ENCODE data around the gene TRIM29.
A peak's percentile ranks its signal among the peaks of the same experiment; 100 is the strongest.

Gene TRIM29

GRCh38 chr11:120130176-120130980, 7.5 kb downstream of the TRIM29 start:
- H2BK5ac ChIP-seq (ENCODE audit: low read depth, low read length, poor library complexity, severe bottlenecking) = no peak overlapping the region
- H2BK12ac ChIP-seq (ENCODE audit: low read length in 2 of 2) = no peak overlapping the region
- no peaks in the 10 kb centered on the region for H3K4me1 ChIP-seq (ENCODE audit: control insufficient read depth, insufficient read depth, low read depth, low read length)
- H4K8ac ChIP-seq (ENCODE audit: low read length) = no peak overlapping the region
- no peak overlapping the region for H3K9ac ChIP-seq (ENCODE audit: low read length)
- H3K4me2 ChIP-seq (ENCODE audit: low read length, poor library complexity, severe bottlenecking) = no peak overlapping the region
- H3K4ac ChIP-seq (ENCODE audit: low read depth in 1 of 2, low read length in 2 of 2) = no peak overlapping the region
- no peak overlapping the region for H2AK5ac ChIP-seq (ENCODE audit: low read length, severe bottlenecking)
- peaks cover 27 to 52% of the 10 kb centered on the region in 2 experiments for H3K27me3 ChIP-seq (ENCODE audit: control insufficient read depth in 1 of 2, insufficient read depth in 1 of 2, low read length in 2 of 2)
- no peaks in the 10 kb centered on the region for H3K36me3 ChIP-seq (ENCODE audit: control insufficient read depth in 1 of 2, insufficient read depth in 2 of 2, low read depth in 1 of 2, low read length in 2 of 2)
- H3K23ac ChIP-seq (ENCODE audit: low read length in 2 of 2) = no peak overlapping the region
- no peak overlapping the region for H3K18ac ChIP-seq (ENCODE audit: low read depth in 1 of 2, low read length in 2 of 2)
- H2BK120ac ChIP-seq (ENCODE audit: low read depth, low read length) = no peak overlapping the region
- H4K91ac ChIP-seq (ENCODE audit: low read length) = no peak overlapping the region
- no peak overlapping the region for H3K27ac ChIP-seq (ENCODE audit: low read length, poor library complexity, severe bottlenecking)
- H2AFZ ChIP-seq (ENCODE audit: low read depth, low read length) = no peak overlapping the region
- H3K4me3 ChIP-seq (ENCODE audit: insufficient read depth in 1 of 2, low read depth in 1 of 2, low read length in 2 of 2) = no peak overlapping the region
- WGBS = 81% methylated on average over 8 of the region's 8 CpGs
- no peaks in the 10 kb centered on the region for H3K79me1 ChIP-seq (replicated peaks; ENCODE audit: low read length, poor library complexity, severe bottlenecking)
- no peak for DNase-seq
- no peak overlapping the region for H3K14ac ChIP-seq (ENCODE audit: low read length in 2 of 2)
- no peaks in the 10 kb centered on the region for H3K9me3 ChIP-seq (ENCODE audit: control insufficient read depth, low read length)
- H2BK15ac ChIP-seq (ENCODE audit: low read depth, poor library complexity, severe bottlenecking) = no peak overlapping the region

- Histone ChIP-seq H2BK120ac (ENCODE audit: low read depth, low read length) (no peak overlapping the region), H3K27ac (ENCODE audit: low read length, poor library complexity, severe bottlenecking) (no peak overlapping the region), H3K4me3 (ENCODE audit: insufficient read depth in 1 of 2, low read depth in 1 of 2, low read length in 2 of 2) (no peak overlapping the region), H3K4ac (ENCODE audit: low read depth in 1 of 2, low read length in 2 of 2) (no peak overlapping the region), H2AFZ (ENCODE audit: low read depth, low read length) (no peak overlapping the region), H2BK12ac (ENCODE audit: low read length in 2 of 2) (no peak overlapping the region), H3K4me2 (ENCODE audit: low read length, poor library complexity, severe bottlenecking) (no peak overlapping the region), H3K14ac (ENCODE audit: low read length in 2 of 2) (no peak overlapping the region), H2BK5ac (ENCODE audit: low read depth, low read length, poor library complexity, severe bottlenecking) (no peak overlapping the region), H3K9me3 (ENCODE audit: control insufficient read depth, low read length) (no peaks in the 10 kb centered on the region), H2BK15ac (ENCODE audit: low read depth, poor library complexity, severe bottlenecking) (no peak overlapping the region), H4K91ac (ENCODE audit: low read length) (no peak overlapping the region), H3K23ac (ENCODE audit: low read length in 2 of 2) (no peak overlapping the region), H2AK5ac (ENCODE audit: low read length, severe bottlenecking) (no peak overlapping the region), H3K4me1 (ENCODE audit: control insufficient read depth, insufficient read depth, low read depth, low read length) (peaks cover 1% of the 10 kb centered on the region), H4K8ac (ENCODE audit: low read length) (no peak overlapping the region), H3K9ac (ENCODE audit: low read length) (no peak overlapping the region), H3K36me3 (ENCODE audit: control insufficient read depth in 1 of 2, insufficient read depth in 2 of 2, low read depth in 1 of 2, low read length in 2 of 2) (no peaks in the 10 kb centered on the region), H3K18ac (ENCODE audit: low read depth in 1 of 2, low read length in 2 of 2) (no peak overlapping the region), H3K79me1 (replicated peaks; ENCODE audit: low read length, poor library complexity, severe bottlenecking) (no peaks in the 10 kb centered on the region), H3K27me3 (ENCODE audit: control insufficient read depth in 1 of 2, insufficient read depth in 1 of 2, low read length in 2 of 2) (peaks cover 19 to 44% of the 10 kb centered on the region in 2 experiments)
- no peak for DNase-seq
- 90% methylated on average over 8 of the region's 9 CpGs for WGBS
These were observed 8.3 kb downstream of the TRIM29 start for GRCh38 chr11:120129570-120129969.

GRCh38 chr11:120128392-120129119, 9.4 kb downstream of the TRIM29 start:
- Histone ChIP-seq H3K4me3 (ENCODE audit: insufficient read depth in 1 of 2, low read depth in 1 of 2, low read length in 2 of 2) (no peak overlapping the region), H3K18ac (ENCODE audit: low read depth in 1 of 2, low read length in 2 of 2) (no peak overlapping the region), H2BK120ac (ENCODE audit: low read depth, low read length) (no peak overlapping the region), H3K27ac (ENCODE audit: low read length, poor library complexity, severe bottlenecking) (no peak overlapping the region), H2AFZ (ENCODE audit: low read depth, low read length) (no peak overlapping the region), H3K36me3 (ENCODE audit: control insufficient read depth in 1 of 2, insufficient read depth in 2 of 2, low read depth in 1 of 2, low read length in 2 of 2) (no peaks in the 10 kb centered on the region), H3K9me3 (ENCODE audit: control insufficient read depth, low read length) (no peaks in the 10 kb centered on the region), H3K79me1 (replicated peaks; ENCODE audit: low read length, poor library complexity, severe bottlenecking) (no peaks in the 10 kb centered on the region), H3K4me1 (ENCODE audit: control insufficient read depth, insufficient read depth, low read depth, low read length) (peaks cover 1% of the 10 kb centered on the region), H2AK5ac (ENCODE audit: low read length, severe bottlenecking) (no peak overlapping the region), H2BK5ac (ENCODE audit: low read depth, low read length, poor library complexity, severe bottlenecking) (no peak overlapping the region), H3K14ac (ENCODE audit: low read length in 2 of 2) (no peak overlapping the region), H2BK12ac (ENCODE audit: low read length in 2 of 2) (no peak overlapping the region), H3K4me2 (ENCODE audit: low read length, poor library complexity, severe bottlenecking) (no peak overlapping the region), H3K4ac (ENCODE audit: low read depth in 1 of 2, low read length in 2 of 2) (no peak overlapping the region), H4K91ac (ENCODE audit: low read length) (no peak overlapping the region), H4K8ac (ENCODE audit: low read length) (no peak overlapping the region), H3K9ac (ENCODE audit: low read length) (peak overlapping the region; percentile 66), H3K27me3 (ENCODE audit: control insufficient read depth in 1 of 2, insufficient read depth in 1 of 2, low read length in 2 of 2) (peaks cover 10 to 39% of the 10 kb centered on the region in 2 experiments), H3K23ac (ENCODE audit: low read length in 2 of 2) (no peak overlapping the region), H2BK15ac (ENCODE audit: low read depth, poor library complexity, severe bottlenecking) (no peak overlapping the region)
- no peak for DNase-seq
- 84% methylated on average over 13 of the region's 14 CpGs for WGBS

GRCh38 chr11:120127236-120127635, 10.7 kb downstream of the TRIM29 start:
- no peaks in the 10 kb centered on the region for H3K9me3 ChIP-seq (ENCODE audit: control insufficient read depth, low read length)
- H2BK12ac ChIP-seq (ENCODE audit: low read length in 2 of 2) = no peak overlapping the region
- H3K4ac ChIP-seq (ENCODE audit: low read depth in 1 of 2, low read length in 2 of 2) = no peak overlapping the region
- H3K36me3 ChIP-seq (ENCODE audit: control insufficient read depth in 1 of 2, insufficient read depth in 2 of 2, low read depth in 1 of 2, low read length in 2 of 2) = no peaks in the 10 kb centered on the region
- H2BK15ac ChIP-seq (ENCODE audit: low read depth, poor library complexity, severe bottlenecking) = no peak overlapping the region
- H3K23ac ChIP-seq (ENCODE audit: low read length in 2 of 2) = no peak overlapping the region
- no peak overlapping the region for H2BK5ac ChIP-seq (ENCODE audit: low read depth, low read length, poor library complexity, severe bottlenecking)
- no peak overlapping the region for H2AFZ ChIP-seq (ENCODE audit: low read depth, low read length)
- H3K4me1 ChIP-seq (ENCODE audit: control insufficient read depth, insufficient read depth, low read depth, low read length) = peaks cover 1% of the 10 kb centered on the region
- no peak overlapping the region for H2BK120ac ChIP-seq (ENCODE audit: low read depth, low read length)
- no peak overlapping the region for H3K4me2 ChIP-seq (ENCODE audit: low read length, poor library complexity, severe bottlenecking)
- H3K27me3 ChIP-seq (ENCODE audit: control insufficient read depth in 1 of 2, insufficient read depth in 1 of 2, low read length in 2 of 2) = peaks cover 4 to 48% of the 10 kb centered on the region in 2 experiments
- H4K8ac ChIP-seq (ENCODE audit: low read length) = no peak overlapping the region
- no peak overlapping the region for H3K9ac ChIP-seq (ENCODE audit: low read length)
- H3K79me1 ChIP-seq (replicated peaks; ENCODE audit: low read length, poor library complexity, severe bottlenecking) = no peaks in the 10 kb centered on the region
- no peak overlapping the region for H3K18ac ChIP-seq (ENCODE audit: low read depth in 1 of 2, low read length in 2 of 2)
- H2AK5ac ChIP-seq (ENCODE audit: low read length, severe bottlenecking) = no peak overlapping the region
- H3K4me3 ChIP-seq (ENCODE audit: insufficient read depth in 1 of 2, low read depth in 1 of 2, low read length in 2 of 2) = no peak overlapping the region
- 75% methylated on average over 7 of the region's 7 CpGs for WGBS
- no peak overlapping the region for H3K27ac ChIP-seq (ENCODE audit: low read length, poor library complexity, severe bottlenecking)
- H3K14ac ChIP-seq (ENCODE audit: low read length in 2 of 2) = no peak overlapping the region
- no peak overlapping the region for H4K91ac ChIP-seq (ENCODE audit: low read length)
- no peak for DNase-seq
